Mesendoderm (in vitro differentiated cells): ENCODE data around the gene ERBB4.

Experiments
- DNase-seq: peaks from one replicate; pipeline ENCODE4 v3.0.0; 2013
- H2AK5ac ChIP-seq: 2 replicates; pipeline ENCODE4 v1.6.1; 2013; ENCODE audit warnings: low read length, inconsistent platforms
- H2BK120ac ChIP-seq: 2 replicates; pipeline ENCODE4 v1.6.1; 2013; ENCODE audit warnings: low read depth, mild to moderate bottlenecking, low read length, moderate library complexity, mixed read lengths
- H2BK15ac ChIP-seq: replicated peaks from 2 replicates; pipeline ENCODE4 v1.6.1; 2013; ENCODE audit warnings: low read depth, mild to moderate bottlenecking, moderate library complexity
- H2BK5ac ChIP-seq: 2 replicates; pipeline ENCODE4 v1.6.1; 2013; ENCODE audit warnings: low read length, inconsistent platforms
- H3K18ac ChIP-seq: 2 replicates; pipeline ENCODE4 v1.6.1; 2013; ENCODE audit warnings: mild to moderate bottlenecking, low read length, mixed read lengths
- H3K23ac ChIP-seq: one replicate; pipeline ENCODE4 v1.6.1; 2013; ENCODE audit warnings: low read length
- H3K27ac ChIP-seq: 2 replicates; pipeline ENCODE4 v1.5.1; 2013; ENCODE audit warnings: low read depth, mild to moderate bottlenecking, inconsistent platforms, low read length, moderate library complexity
- H3K27me3 ChIP-seq: 2 replicates; pipeline ENCODE4 v1.6.1; 2013; ENCODE audit warnings: low read length, control low read depth, mild to moderate bottlenecking, inconsistent platforms; ENCODE audit not compliant: insufficient read depth, poor library complexity
- H3K36me3 ChIP-seq: 2 replicates; pipeline ENCODE4 v1.6.1; 2013; ENCODE audit warnings: low read length, inconsistent platforms; ENCODE audit not compliant: control insufficient read depth, insufficient read depth
- H3K4ac ChIP-seq: one replicate; pipeline ENCODE4 v1.6.1; 2013; ENCODE audit warnings: low read depth, mild to moderate bottlenecking, low read length, moderate library complexity
- H3K4me1 ChIP-seq: 2 replicates; pipeline ENCODE4 v1.6.1; 2013; ENCODE audit warnings: low read depth, low read length, inconsistent platforms; ENCODE audit not compliant: control insufficient read depth
- H3K4me2 ChIP-seq: 2 replicates; pipeline ENCODE4 v1.6.1; 2013; ENCODE audit warnings: low read length
- H3K4me3 ChIP-seq: 2 replicates; pipeline ENCODE4 v1.5.1; 2013; ENCODE audit warnings: mild to moderate bottlenecking, low read length
- H3K56ac ChIP-seq: one replicate; pipeline ENCODE4 v1.6.1; 2013; ENCODE audit warnings: low read length
- H3K79me1 ChIP-seq: 2 replicates; pipeline ENCODE4 v1.6.1; 2013; ENCODE audit warnings: low read length, inconsistent platforms
- H3K79me2 ChIP-seq: 2 replicates; pipeline ENCODE4 v1.6.1; 2013; ENCODE audit warnings: mild to moderate bottlenecking, low read length; ENCODE audit not compliant: control insufficient read depth, insufficient read depth
- H3K9ac ChIP-seq: 2 replicates; pipeline ENCODE4 v1.6.1; 2013; ENCODE audit warnings: low read length, inconsistent platforms
- H4K5ac ChIP-seq: one replicate; pipeline ENCODE4 v1.6.1; 2013; ENCODE audit warnings: low read length
- H4K8ac ChIP-seq: one replicate; pipeline ENCODE4 v1.6.1; 2013; ENCODE audit warnings: low read depth, mild to moderate bottlenecking, control low read depth, low read length, moderate library complexity
- WGBS: extraction: QIAGEN DNeasy Blood & Tissue Kit; methylation state at CpG from one replicate; pipeline ENCODE4 v1.1.7; 2013; ENCODE audit warnings: low lambda C conversion rate, missing lambda C conversion rate; ENCODE audit not compliant: insufficient coverage; ENCODE audit errors: extremely low coverage; 5-methylcytosine and 5-hydroxymethylcytosine counted together

ERBB4 gene

DNA sequence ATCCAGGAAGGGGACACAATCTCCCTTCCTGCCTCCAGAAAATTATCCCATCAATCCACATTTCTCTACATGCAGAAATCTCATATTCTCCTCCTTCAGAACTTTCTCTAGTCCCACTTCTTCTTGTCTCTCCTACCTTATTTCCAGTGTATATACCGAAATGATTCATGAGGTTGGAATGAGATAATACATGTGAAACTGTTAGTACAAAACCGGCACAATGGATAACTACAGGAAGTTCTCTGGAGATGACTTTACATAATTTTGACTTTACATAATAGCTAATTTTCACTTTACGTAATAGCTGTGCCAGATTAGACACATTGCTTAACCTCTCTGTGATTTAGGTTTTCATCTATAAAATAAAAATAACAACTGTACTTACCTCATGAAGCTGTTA lies 801.3 kb downstream of the ERBB4 start:
- no peak overlapping the region for H2BK120ac ChIP-seq
- no peak overlapping the region for H3K23ac ChIP-seq
- H3K36me3 ChIP-seq = no peaks in the 10 kb centered on the region
- H2BK5ac ChIP-seq = no peak overlapping the region
- H3K79me1 ChIP-seq = no peaks in the 10 kb centered on the region
- H4K5ac ChIP-seq = no peak overlapping the region
- no CpG with 5 or more reads among the region's 3 CpGs for WGBS
- no peaks in the 10 kb centered on the region for H3K27me3 ChIP-seq
- H3K56ac ChIP-seq = no peak overlapping the region
- no peak overlapping the region for H3K27ac ChIP-seq
- H3K4me1 ChIP-seq = no peaks in the 10 kb centered on the region
- no peak overlapping the region for H4K8ac ChIP-seq
- no peak overlapping the region for H3K18ac ChIP-seq
- no peak overlapping the region for H3K9ac ChIP-seq
- H3K4ac ChIP-seq = no peak overlapping the region
- H3K4me2 ChIP-seq = no peak overlapping the region
- H3K4me3 ChIP-seq = no peak overlapping the region
- H2AK5ac ChIP-seq = no peak overlapping the region
- DNase-seq = no peak
- no peak overlapping the region for H2BK15ac ChIP-seq
- no peaks in the 10 kb centered on the region for H3K79me2 ChIP-seq

DNA sequence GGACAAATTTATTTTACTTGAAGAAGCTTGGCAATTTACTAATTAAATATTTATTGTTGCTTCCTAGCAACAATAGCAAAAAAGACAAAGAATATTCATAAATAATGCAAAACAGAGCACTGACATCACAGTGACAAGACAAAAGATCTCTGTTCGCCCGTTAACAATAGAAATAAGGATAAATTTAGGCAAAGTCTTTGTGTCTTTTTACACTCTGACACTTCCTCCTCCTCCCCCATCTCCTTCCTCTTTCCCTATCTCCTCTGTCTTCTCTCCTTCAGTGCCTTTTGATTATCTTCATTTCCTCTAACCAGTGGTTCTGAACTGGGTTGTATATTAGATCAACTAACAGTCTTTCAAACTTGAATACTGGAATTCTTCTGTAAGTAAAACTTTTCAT lies 808.4 kb downstream of the ERBB4 start:
- Histone ChIP-seq H3K79me1 (no peaks in the 10 kb centered on the region), H2BK5ac (no peak overlapping the region), H3K56ac (no peak overlapping the region), H4K5ac (no peak overlapping the region), H2BK120ac (no peak overlapping the region), H3K23ac (no peak overlapping the region), H3K4ac (no peak overlapping the region), H3K4me2 (no peak overlapping the region), H3K36me3 (no peaks in the 10 kb centered on the region), H4K8ac (no peak overlapping the region), H2AK5ac (no peak overlapping the region), H3K18ac (no peak overlapping the region), H3K4me1 (no peaks in the 10 kb centered on the region), H2BK15ac (no peak overlapping the region), H3K27me3 (no peaks in the 10 kb centered on the region), H3K4me3 (no peak overlapping the region), H3K79me2 (no peaks in the 10 kb centered on the region), H3K27ac (no peak overlapping the region), H3K9ac (no peak overlapping the region)
- no CpG with 5 or more reads among the region's 2 CpGs for WGBS
- no peak for DNase-seq

DNA sequence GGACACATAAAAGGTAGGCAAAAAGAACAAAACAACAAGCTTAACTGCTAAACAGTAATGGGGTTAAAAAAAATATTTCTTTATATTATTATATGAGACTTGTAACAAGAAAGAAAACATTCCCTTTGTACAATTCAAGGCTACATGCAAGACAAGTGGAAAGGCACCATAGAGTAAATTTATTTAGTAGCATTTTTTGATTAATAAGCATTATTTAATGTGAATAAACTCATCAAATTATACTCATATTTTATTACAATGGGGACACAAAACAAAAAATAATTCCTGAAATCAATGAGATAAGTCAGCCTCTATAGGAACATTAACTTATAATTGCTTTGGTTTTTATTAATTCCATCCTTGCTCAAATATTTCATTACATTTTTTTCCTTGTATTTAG lies 809.2 kb downstream of the ERBB4 start:
- no peak for DNase-seq
- no peaks in the 10 kb centered on the region for H3K27me3 ChIP-seq
- H3K4me1 ChIP-seq = no peaks in the 10 kb centered on the region
- no peak overlapping the region for H3K4me2 ChIP-seq
- no peak overlapping the region for H3K18ac ChIP-seq
- H3K27ac ChIP-seq = no peak overlapping the region
- H4K8ac ChIP-seq = no peak overlapping the region
- H3K36me3 ChIP-seq = no peaks in the 10 kb centered on the region
- no peak overlapping the region for H3K4me3 ChIP-seq
- no peaks in the 10 kb centered on the region for H3K79me1 ChIP-seq
- no peak overlapping the region for H2BK120ac ChIP-seq
- no peak overlapping the region for H3K4ac ChIP-seq
- H3K79me2 ChIP-seq = no peaks in the 10 kb centered on the region
- H4K5ac ChIP-seq = no peak overlapping the region
- H2AK5ac ChIP-seq = no peak overlapping the region
- H2BK5ac ChIP-seq = no peak overlapping the region
- no peak overlapping the region for H3K56ac ChIP-seq
- no peak overlapping the region for H3K9ac ChIP-seq
- H3K23ac ChIP-seq = no peak overlapping the region
- H2BK15ac ChIP-seq = no peak overlapping the region

DNA sequence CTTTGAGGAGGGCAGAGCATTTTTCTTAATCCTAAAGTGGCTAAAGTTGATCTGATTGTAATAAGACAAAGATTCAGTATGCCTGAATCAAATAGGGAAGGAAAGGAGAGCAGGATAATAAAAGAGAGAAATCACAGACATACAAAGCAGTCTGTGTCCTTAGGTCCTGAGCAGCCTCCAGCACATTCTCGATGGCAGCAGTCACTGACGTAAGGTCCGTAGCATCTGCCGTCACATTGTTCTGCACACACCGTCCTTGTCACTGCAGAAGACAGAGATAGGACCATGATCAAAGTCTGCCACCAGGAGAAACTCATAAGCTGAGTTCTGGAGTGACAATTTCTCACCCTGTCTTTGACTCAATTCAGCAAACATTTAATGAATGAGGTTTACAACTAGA lies 813.7 kb downstream of the ERBB4 start:
- no CpG with 5 or more reads among the region's 5 CpGs for WGBS
- Histone ChIP-seq H4K8ac (no peak overlapping the region), H3K4me3 (no peak overlapping the region), H3K27ac (no peak overlapping the region), H3K4me1 (no peaks in the 10 kb centered on the region), H3K56ac (no peak overlapping the region), H2BK120ac (no peak overlapping the region), H3K79me1 (no peaks in the 10 kb centered on the region), H3K4ac (no peak overlapping the region), H3K9ac (no peak overlapping the region), H2AK5ac (no peak overlapping the region), H4K5ac (no peak overlapping the region), H3K23ac (no peak overlapping the region), H2BK5ac (no peak overlapping the region), H3K79me2 (no peaks in the 10 kb centered on the region), H3K27me3 (no peaks in the 10 kb centered on the region), H3K18ac (no peak overlapping the region), H3K4me2 (no peak overlapping the region), H2BK15ac (no peak overlapping the region), H3K36me3 (no peaks in the 10 kb centered on the region)
- DNase-seq = no peak

DNA sequence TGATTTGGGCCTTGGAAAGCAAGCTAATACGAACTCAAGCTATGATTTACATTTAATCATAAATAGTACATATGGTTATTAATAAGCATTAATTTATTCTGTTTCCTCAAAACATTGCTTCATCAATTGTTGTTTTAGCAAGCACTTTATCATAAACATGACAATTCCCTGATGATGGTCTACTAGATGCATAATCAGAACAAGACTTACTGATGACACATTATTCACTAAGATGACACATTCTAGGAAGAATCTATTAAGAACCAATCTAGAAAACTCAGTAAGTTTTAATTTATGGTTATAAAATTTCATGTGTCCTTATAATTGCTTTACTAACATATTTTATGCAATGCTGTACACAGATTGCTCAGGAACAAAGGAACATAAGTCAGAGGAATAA lies 815.2 kb downstream of the ERBB4 start:
- Histone ChIP-seq H4K5ac (no peak overlapping the region), H3K27ac (no peak overlapping the region), H3K36me3 (no peaks in the 10 kb centered on the region), H3K79me2 (no peaks in the 10 kb centered on the region), H3K18ac (no peak overlapping the region), H2BK15ac (no peak overlapping the region), H3K4me1 (no peaks in the 10 kb centered on the region), H3K4ac (no peak overlapping the region), H3K79me1 (no peaks in the 10 kb centered on the region), H3K27me3 (no peaks in the 10 kb centered on the region), H3K9ac (no peak overlapping the region), H3K4me3 (no peak overlapping the region), H4K8ac (no peak overlapping the region), H2AK5ac (no peak overlapping the region), H2BK5ac (no peak overlapping the region), H3K56ac (no peak overlapping the region), H3K4me2 (no peak overlapping the region), H3K23ac (no peak overlapping the region), H2BK120ac (no peak overlapping the region)
- WGBS = no CpG with 5 or more reads among the region's 1 CpG
- DNase-seq = no peak

DNA sequence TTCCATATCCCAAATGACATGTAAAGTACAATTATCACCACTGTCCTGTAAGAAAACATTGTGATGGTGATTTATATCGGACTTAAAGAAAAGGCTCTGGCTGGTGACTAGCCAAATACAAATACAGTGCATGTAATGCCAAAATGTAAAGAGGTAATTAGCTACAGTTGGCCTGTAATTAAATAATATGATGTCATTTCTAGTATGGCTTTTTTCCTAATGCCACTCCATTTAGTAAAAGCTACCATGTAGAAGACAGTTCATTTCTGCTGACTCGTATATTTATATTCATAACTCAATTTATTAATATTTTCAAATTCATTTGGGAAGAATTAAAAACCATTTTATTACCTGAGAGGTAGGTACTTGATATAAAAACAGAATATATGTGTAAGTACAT lies 815.7 kb downstream of the ERBB4 start:
- no peak overlapping the region for H3K4me2 ChIP-seq
- H3K4me1 ChIP-seq = no peaks in the 10 kb centered on the region
- H3K9ac ChIP-seq = no peak overlapping the region
- 100% methylated on average over 1 of the region's 2 CpGs for WGBS
- H3K23ac ChIP-seq = no peak overlapping the region
- H3K18ac ChIP-seq = no peak overlapping the region
- H3K4ac ChIP-seq = no peak overlapping the region
- H3K27me3 ChIP-seq = no peaks in the 10 kb centered on the region
- H3K4me3 ChIP-seq = no peak overlapping the region
- H3K56ac ChIP-seq = no peak overlapping the region
- no peaks in the 10 kb centered on the region for H3K79me1 ChIP-seq
- H3K79me2 ChIP-seq = no peaks in the 10 kb centered on the region
- no peak overlapping the region for H2BK15ac ChIP-seq
- H2AK5ac ChIP-seq = no peak overlapping the region
- no peaks in the 10 kb centered on the region for H3K36me3 ChIP-seq
- H4K8ac ChIP-seq = no peak overlapping the region
- H3K27ac ChIP-seq = no peak overlapping the region
- no peak for DNase-seq
- H2BK120ac ChIP-seq = no peak overlapping the region
- no peak overlapping the region for H4K5ac ChIP-seq
- no peak overlapping the region for H2BK5ac ChIP-seq
